GM06990 (cell line): ENCODE measurements around the gene HCK.
"Not testable (repeated sequence)": the region's sequence is repeated elsewhere in the genome, so short reads cannot be mapped to it uniquely, and the experiment has no call there.

Experiments
- DNase-seq: peaks from one replicate; pipeline ENCODE4 v3.0.0-alpha.2; 2011; ENCODE audit not compliant: insufficient read length; ENCODE audit errors: extremely low read depth
- H3K27me3 ChIP-seq: replicated peaks from 2 replicates; pipeline ENCODE4 v1.6.0; 2011; ENCODE audit warnings: low read length; ENCODE audit not compliant: control insufficient read depth, insufficient read depth
- H3K36me3 ChIP-seq: 2 replicates; pipeline ENCODE4 v1.5.1; 2011; ENCODE audit warnings: low read length; ENCODE audit not compliant: control insufficient read depth, insufficient read depth
- H3K4me3 ChIP-seq: replicated peaks from 2 replicates; pipeline ENCODE4 v1.5.1; 2011; ENCODE audit warnings: low read depth, mild to moderate bottlenecking, control low read depth, low read length
- CTCF ChIP-seq: IDR thresholded peaks from 2 replicates; pipeline ENCODE4 v1.5.1; 2011; ENCODE audit warnings: low read length, control low read depth, mild to moderate bottlenecking, inconsistent platforms; ENCODE audit not compliant: insufficient read depth, poor library complexity, severe bottlenecking

HCK gene

GRCh38 chr20:32114305-32114960, 62.4 kb downstream of the HCK start:
- H3K4me3 ChIP-seq: no peak overlapping the region
- H3K36me3 ChIP-seq: peaks cover 4% of the 10 kb centered on the region
- no peaks in the 10 kb centered on the region for H3K27me3 ChIP-seq
- TF ChIP-seq CTCF: no peak
- no peak for DNase-seq

- H3K36me3 ChIP-seq: peaks cover 4% of the 10 kb centered on the region
- DNase-seq: no peak
- no peaks in the 10 kb centered on the region for H3K27me3 ChIP-seq
- no peak overlapping the region for H3K4me3 ChIP-seq
- no peak for TF ChIP-seq CTCF
Measured at GRCh38 chr20:32115211-32115767, 63.2 kb downstream of the HCK start.

DNA sequence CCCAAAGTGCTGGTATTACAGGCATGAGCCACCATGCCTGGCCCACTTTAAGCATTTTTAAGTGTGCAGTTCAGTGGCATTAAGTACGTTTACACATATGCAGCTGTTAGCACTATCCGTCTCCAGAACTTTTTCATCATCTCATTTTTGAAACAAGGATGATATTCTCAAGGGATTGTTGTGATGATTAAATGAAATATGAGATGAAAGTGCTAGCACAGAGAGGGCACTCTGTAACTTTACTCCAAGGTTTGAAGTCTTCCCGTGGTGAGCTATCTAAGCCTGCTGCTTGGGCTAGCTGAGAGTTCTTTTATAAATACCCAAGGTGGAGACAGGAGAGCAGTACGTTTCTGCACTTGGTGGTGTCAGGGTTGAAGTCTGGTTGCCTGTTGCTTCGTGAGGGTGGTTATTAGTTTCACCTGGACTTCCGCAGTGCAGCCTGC, 64.1 kb downstream of the HCK start:
- DNase-seq: no peak
- no peak for TF ChIP-seq CTCF
- Histone ChIP-seq H3K4me3 (no peak overlapping the region), H3K27me3 (no peaks in the 10 kb centered on the region), H3K36me3 (peaks cover 4% of the 10 kb centered on the region)

- not testable (repeated sequence) for H3K27me3 ChIP-seq, DNase-seq, H3K36me3 ChIP-seq, H3K4me3 ChIP-seq
Measured at GRCh38 chr20:32116796-32117195, 64.8 kb downstream of the HCK start.

GRCh38 chr20:32118427-32118826, 66.4 kb downstream of the HCK start:
- not testable (repeated sequence) for H3K36me3 ChIP-seq, H3K4me3 ChIP-seq, H3K27me3 ChIP-seq, DNase-seq

DNA sequence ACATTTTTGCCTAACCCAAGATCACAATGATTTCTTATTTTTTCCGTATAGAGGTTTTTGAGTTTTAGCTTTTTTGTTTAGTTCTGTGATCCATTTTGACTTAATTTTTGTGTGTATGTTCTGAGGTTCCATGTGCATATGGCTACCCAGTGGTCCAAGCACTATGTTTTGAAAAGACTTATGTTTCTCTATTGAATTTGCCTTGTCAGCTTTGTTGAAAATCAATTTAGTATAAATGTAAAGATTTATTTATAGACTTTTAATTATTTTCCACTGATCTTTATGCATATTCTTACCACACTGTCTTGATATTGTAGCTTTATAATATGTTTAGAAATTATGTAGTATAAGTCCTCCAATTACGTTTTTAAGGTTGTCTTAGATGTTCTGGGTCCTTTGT, 67.7 kb downstream of the HCK start:
- no peak for DNase-seq
- no peaks in the 10 kb centered on the region for H3K27me3 ChIP-seq
- H3K4me3 ChIP-seq: no peak overlapping the region
- TF ChIP-seq CTCF: no peak
- peaks cover 3% of the 10 kb centered on the region for H3K36me3 ChIP-seq

- H3K4me3 ChIP-seq, DNase-seq, H3K27me3 ChIP-seq, H3K36me3 ChIP-seq: not testable (repeated sequence)
Measured at GRCh38 chr20:32121908-32122307, 69.9 kb downstream of the HCK start.
